NCI-H1092 treated with DMSO at 0.1 percent for 48 hours (cell line): ENCODE results near the gene UGT1A4.
"Not testable (repeated sequence)": the region's sequence is repeated elsewhere in the genome, so short reads cannot be mapped to it uniquely, and the experiment has no call there.

Experiments used
- DNase-seq: peaks from one replicate; lab custom pipeline; 2025; lab: John Stamatoyannopoulos, UW

Gene UGT1A4

DNA sequence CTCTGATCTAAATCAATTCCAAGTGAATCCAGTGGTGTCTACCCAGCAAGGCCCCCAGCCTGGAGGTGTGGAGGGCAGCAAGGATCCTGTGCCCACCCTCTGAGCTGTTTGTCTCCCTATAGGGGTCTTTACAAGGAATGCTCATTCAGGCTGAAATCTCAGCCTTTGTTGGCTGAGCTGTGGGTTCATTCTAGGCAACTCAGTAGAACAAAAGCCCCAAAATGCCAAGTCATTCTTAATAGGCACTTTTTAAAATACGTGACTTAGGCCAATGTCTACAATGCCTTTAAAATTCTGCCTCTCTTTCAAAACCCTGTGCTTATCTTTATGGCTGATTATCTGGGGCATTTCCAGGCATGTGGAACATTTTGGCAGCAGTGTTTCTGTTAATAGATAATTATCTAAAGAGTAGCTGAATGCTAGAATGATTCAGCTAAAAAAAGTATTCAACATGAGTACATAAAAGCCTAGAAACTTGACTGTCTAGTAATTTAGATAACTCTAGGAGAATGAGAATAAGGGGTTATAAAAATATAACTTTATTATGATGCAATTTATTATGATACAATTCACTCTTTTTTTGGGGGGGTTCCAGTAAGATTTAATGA, 18.4 kb upstream of the UGT1A4 start:
- DNase-seq, result no peak

DNA sequence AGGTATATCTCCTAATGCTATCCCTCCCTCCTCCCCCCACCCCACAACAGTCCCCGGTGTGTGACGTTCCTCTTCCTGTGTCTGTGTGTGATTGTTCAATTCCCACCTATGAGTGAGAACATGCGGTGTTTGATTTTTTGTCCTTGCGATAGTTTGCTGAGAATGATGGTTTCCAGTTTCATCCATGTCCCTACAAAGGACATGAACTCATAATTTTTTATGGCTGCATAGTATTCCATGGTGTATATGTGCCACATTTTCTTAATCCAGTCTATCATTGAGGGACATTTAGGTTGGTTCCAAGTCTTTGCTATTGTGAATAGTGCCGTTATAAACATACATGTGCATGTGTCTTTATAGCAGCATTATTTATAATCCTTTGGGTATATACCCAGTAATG, 17.7 kb upstream of the UGT1A4 start:
- not testable (repeated sequence) for DNase-seq

DNA sequence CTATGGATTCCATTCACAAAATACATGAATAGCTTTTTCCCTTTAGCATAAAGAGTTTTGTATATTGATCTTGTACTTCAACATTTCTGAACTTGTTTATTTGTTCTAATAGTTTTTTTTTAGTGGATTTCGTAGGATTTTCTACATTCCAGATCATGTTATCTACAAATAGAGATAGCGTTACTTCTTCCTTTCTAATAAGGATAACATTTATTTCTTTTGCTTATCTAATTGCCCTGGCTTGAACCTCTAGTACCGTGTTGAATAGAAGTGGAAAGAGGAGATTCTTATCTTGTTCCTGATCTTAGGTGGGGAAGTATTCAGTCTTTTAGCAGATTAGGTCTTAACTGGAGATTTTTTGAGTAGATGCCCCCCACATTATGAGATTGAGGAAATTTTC, 16.3 kb upstream of the UGT1A4 start:
- DNase-seq, result no peak

DNA sequence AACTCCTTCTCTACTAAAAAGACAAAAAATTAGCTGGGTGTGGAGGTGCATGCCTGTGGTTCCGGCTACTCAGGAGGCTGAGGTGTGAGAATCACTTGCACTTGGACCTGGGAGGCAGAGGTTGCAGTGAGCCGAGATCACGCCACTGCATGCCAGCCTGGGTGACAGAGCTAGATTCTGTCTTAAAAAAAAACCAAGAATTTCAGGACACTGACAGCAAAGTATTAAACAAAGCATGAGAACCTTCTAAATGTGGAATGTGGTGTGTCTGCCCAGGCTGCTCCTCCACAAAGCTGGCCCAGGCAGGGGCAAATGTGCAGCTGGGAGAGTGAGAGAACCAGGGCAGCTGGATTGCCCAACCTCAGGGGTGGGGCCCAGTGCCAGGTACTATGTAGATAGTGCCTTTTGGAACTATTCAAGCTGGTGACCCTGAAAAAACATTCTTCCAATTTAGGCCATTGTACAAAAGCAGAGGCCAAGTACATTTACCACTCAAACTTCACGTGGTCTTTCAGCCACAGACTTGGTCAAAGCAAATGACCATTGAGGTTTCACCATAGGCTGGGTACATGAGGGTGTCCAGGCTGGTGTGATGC, 12.5 kb upstream of the UGT1A4 start:
- no peak for DNase-seq

DNA sequence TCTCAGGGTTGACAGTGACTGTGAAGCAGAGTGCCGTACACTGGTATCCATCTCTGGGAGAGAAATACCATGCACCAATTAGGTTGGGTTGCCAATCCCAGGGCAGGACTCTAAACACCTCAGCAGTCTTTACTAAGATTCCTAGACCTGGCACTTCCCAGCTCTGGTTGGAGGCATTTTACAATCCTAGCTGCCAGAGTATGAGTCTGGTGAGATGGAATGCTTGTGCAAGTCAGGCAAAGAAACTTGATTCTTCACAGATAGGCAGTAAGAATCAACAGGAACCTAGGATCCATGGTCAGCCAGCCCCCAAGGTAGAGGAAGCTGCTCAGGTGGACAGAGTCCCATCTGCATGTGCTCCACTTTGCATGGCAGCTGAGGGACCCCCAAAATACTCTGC, 11.8 kb upstream of the UGT1A4 start:
- no peak for DNase-seq

DNA sequence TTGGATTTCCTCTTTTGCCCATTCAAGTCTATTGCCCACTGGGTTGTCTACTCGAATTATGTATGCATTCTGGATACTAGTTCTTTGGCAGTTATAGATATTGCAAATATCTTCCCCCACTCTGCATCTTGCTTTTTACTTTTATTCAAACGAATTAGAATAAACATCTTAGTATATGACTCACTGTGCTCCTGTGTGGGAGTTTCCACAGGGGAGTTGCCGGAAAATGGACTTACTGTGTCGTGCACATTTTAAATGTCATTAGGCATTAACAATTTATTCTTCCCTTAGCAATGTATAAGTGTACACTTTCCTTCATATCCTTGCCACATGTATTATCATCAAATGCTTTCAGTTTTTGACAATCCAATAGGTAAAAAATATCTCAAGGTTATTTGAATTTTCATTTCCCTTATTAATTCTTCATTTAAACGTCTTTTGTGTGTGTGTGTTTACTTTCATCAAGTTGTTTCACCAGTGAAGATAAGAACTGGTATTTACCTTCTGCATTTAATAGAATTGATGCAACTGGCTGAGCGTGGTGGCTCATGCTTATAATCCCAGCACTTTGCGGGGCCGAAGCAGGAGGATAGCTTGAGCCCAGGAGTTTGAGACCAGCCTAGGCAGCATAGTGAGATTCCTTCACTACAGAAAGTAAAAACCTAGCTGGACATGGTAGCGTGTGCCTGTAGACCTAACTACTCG, 10.4 kb upstream of the UGT1A4 start:
- DNase-seq, result no peak

DNA sequence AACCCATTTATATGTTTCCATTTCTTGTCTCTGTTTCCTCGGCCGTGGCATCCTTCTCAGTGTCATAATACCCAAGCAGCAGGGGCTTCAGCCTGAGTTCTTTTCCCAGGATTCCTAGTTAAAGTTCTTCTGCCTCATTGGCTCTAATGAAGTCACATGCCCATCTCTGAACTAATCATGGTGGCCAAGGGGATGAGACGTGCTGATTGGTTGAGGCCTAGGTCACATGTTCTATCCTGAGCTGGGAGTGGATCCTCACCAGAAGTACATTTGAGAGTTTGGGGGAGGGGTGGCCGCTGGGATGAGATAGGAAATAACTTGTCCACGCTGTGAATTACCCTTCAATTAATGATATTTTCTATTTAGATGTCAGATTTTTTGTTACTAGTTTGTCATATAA, 9.6 kb upstream of the UGT1A4 start:
- no peak for DNase-seq

DNA sequence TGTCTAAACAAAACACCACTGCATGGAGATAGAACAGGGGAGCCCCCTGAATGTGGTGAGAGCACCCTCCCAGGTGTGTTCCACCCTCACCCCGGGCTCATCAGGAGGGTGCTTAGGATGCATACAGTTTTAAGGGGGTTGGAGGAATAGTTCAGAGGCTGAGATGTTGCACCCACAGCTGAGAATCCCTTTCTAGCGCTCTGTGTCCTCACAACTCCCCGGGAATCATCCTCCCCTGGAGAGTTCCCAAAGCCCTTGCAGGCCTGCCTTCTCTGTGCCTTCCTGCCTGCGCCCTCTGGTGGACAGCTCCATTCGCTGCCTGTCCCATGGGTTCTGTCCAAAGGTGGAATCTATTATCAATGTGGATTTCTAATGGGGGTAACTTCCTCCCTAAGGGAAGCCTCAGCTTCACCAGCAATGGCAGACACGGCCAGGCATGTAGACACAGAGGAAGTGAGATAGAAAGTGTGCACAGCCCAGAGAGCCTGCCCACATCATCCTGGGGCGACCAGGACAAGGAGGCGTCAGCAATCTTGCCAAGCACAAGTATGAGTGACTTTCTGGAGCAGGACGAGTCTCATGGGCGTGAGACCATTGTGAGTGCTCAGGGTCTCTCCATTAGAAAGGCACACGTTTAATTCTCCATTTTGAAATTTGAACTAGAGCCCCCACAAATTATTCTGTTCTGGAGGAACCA, 7.1 kb upstream of the UGT1A4 start:
- peak; percentile 52 for DNase-seq

DNA sequence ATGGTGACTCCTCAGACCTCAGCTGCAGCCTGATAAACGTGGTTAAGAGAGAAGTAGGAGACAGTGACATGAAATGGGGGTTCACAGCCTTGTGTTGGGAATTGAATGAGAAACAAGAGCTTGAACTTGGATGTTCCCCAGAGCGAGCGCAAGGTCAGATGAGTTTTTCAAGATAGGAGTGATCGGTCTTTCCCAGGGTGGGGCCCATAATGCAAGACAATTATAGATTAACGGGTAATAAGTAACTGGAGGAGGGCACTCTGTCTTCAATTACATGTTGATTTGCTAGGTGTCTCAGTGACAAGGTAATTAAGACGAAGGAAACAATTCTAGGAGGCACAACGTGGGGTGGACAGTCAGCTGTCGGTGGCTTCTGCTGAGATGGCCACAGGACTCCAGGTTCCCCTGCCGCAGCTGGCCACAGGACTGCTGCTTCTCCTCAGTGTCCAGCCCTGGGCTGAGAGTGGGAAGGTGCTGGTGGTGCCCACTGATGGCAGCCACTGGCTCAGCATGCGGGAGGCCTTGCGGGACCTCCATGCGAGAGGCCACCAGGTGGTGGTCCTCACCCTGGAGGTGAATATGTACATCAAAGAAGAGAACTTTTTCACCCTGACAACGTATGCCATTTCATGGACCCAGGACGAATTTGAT, 5.8 kb upstream of the UGT1A4 start, which contains the start of gene UGT1A5:
Gene UGT1A5, plus strand, starts transcription at position 297 of the 651 bp plus-strand sequence. Its CDS starts 85 bp downstream, at position 382.
- no peak for DNase-seq

DNA sequence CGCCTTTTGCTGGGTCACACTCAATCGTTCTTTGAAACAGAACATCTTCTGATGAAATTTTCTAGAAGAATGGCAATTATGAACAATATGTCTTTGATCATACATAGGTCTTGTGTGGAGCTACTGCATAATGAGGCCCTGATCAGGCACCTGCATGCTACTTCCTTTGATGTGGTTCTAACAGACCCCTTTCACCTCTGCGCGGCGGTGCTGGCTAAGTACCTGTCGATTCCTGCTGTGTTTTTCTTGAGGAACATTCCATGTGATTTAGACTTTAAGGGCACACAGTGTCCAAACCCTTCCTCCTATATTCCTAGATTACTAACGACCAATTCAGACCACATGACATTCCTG, 5.3 kb upstream of the UGT1A4 start:
- DNase-seq, result no peak

DNA sequence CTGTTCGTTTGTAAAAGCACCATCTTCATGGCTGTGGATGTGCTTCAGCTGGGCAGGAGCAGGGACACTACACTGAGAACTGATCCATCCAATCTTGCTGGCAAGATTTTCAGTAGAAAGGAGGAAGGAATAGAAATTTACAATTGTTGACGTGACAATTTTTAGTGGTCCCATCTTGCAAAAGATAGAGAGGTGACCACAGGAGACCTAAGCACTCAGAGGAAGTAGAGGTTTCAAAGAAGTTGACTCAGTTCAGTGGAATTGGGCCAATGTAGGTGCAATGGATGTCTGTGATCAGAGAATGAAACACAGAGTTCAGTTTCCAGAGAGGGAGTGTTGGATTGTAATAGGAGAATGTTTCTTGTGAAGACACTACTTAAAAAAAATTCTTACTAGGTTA, 4.4 kb upstream of the UGT1A4 start:
- DNase-seq, result no peak

DNA sequence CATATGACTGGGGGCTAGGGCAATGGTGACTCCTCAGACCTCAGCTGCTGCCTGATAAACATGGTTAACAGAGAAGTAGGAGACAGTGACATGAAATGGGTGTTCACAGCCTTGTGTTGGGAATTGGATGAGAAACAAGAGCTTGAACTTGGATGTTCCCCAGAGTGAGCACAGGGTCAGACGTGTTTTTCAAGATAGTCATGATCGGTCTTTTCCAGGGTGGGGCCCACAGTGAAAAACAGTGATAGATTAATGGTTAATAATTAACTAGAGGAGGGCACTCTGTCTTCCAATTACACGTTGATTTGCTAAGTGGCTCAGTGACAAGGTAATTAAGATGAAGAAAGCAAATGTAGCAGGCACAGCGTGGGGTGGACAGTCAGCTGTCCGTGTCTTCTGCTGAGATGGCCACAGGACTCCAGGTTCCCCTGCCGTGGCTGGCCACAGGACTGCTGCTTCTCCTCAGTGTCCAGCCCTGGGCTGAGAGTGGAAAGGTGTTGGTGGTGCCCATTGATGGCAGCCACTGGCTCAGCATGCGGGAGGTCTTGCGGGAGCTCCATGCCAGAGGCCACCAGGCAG, 10.3 kb downstream of the UGT1A4 start, which contains the start of gene UGT1A3:
Gene UGT1A3, plus strand, starts transcription at position 320 of the 579 bp plus-strand sequence. Its CDS starts 85 bp downstream, at position 405.
- no peak for DNase-seq

DNA sequence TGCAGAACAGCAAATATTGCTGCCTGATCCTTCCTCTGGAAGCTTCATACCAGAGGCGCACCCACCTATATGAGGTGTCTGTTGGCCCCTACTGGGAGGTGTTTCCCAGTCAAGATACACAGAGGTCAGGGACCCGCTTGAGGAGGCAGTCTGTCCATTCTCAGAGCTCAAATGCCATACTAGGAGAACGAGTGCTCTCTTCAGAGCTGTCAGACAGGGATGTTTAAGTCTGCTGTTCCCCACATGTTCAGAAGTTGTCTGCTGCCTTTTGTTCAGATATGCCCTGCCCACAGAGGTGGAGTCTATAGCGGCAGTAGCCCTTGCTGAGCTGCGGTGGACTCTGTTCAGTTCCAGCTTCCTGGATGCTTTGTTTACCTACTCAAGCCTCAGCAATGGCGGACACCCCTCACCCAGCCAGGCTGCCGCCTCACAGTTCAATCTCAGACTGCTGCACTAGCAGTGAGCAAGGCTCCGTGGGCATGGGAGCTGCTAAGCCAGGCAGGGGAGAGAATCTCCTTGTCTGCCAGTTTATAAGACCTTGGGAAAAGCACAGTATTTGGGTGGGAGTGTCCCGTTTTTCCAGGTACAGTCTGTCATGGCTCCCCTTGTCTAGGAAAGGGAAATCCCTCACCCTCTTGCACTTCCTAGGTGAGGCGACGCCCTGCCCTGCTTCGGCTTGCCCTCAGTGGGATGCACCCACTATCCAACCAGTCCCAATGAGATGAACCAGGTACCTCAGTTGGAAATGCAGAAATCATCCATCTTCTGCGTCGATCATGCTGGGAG, 18.5 kb downstream of the UGT1A4 start:
- DNase-seq, result not testable (repeated sequence)

DNA sequence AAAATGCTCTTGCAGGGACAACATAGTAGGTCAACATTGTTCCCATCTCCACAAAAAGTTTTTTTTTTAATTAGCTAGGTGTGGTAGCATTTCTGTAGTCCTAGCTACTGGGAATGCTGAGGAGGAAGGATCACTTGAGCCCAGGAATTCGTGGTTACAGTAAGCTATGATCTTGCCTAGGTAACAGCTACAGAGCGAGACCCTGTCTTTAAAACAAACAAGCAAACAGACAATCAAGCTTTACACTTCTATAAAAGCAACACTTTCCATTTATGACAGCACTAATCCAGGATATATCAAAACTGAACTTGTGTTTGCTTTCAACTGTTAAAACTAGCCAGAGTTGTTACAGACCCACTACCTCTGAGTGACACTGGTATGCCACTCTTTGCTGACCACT, 22.3 kb downstream of the UGT1A4 start:
- no peak for DNase-seq

DNA sequence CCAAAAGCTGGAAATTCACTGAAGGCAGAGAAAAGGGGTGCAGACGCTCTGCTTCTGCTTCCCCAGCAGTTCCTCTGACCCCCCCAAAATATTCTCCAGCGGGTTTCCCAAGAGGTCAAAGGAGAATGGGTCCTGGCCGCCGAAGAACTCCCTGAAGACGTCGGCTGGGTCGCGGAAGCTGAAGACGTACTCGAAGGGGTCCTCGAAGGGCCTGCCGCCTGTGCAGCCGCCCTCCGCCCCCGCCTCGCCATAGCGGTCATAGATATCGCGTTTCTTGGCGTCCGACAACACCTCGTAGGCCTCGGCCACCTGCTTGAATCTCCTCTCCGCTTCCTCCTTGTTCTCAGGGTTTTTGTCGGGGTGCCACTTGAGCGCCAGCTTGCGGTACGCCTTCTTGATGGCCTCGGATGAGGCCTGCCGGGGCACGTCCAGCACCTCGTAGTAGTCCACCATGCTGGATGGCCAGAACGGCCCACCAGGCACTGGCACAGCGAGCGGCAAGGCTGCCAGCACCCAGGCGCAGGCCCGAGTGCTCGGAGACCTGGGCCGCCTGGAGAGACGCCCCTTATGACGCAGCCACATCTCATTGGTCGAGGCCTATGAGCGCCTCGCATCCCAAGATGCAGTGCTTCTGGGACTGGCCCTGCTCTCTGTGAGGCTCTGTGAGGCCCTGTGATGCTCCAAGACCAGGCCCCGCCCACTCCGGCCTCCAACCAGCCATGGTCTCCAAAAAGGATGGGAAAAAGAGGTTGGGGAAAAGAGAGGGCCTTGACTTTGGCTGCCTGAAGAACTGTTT, 25.1 kb downstream of the UGT1A4 start:
- no peak for DNase-seq

DNA sequence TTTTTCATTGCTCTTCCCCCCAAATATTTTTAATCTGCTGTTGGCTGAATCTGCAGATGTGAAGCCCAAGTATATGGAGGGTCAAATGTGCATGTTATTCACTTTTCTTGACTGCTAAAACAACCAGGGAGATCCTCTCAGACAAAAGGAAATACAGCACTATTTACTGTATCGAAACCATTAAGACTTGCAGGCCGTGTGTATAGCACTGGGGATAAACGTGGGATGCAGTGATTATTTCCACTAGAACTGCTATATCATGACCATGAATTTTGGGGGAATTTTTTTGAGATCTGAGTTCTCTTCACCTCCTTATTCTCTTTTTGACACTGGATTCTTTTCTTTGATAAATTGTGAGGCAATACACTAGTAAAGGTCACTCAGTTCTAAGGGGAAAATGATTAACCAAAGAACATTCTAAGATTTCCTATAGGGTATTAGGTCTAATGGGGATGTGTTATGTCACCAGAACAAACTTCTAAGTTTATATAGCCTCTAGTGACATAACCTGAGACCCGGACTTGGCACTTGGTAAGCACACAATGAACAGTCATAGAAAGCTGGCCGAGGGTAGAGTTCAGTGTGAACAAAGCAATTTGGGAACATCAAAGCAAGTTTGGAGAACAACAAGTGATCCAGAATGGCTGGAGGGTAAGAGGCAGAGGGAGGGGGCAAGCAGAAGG, 26.7 kb downstream of the UGT1A4 start:
- no peak for DNase-seq

DNA sequence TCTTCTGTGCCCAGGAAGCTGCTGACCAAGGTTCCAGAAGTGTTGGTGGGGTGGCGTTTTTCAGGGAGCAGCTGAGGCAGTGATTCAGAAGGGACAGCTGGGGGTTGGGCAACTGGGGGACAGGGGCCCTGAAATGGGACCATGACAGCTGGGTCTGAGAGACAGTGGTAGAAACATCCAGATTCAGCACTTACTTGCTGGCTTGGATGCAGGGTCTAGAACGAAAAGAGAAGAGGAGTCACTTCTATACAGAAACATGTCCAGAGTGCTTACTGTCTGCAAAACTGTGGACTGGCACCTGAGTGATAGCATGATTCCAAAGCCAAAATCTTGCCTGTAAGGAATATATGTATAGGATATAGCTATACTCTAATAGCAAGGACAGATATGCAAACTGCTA, 27.3 kb downstream of the UGT1A4 start:
- not testable (repeated sequence) for DNase-seq

DNA sequence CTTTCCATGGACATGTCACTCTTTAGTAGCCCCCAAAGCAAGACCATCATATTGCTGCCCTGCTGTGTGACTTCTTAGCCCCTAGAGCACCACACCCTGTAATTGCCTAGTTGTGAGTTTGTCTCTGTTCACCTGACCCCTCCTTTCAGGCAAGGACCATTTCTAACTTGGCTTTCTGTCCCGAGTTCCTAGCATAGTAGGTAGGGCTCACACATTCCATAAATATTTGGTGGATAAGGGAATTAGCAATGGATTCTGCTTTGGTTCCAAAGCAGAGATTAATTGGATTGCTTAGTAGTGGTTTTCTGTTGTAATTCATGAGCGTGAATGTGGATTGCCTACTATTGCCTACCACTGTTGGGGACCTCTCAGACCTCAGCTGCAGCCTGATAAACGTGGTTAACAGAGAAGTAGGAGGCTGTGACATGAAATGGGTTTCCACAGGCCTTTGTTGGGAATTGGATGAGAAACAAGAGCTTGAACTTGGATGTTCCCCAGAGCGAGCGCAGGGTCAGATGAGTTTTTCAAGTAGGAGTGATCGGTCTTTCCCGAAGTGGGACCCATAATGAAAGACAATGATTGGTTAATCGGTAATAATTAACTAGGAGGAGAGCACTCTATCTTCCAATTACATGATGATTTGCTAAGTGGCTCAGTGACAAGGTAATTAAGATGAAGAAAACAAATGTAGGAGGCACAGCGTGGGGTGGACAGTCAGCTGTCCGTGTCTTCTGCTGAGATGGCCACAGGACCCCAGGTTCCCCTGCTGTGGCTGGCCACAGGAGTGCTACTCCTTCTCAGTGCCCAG, 28.1 kb downstream of the UGT1A4 start:
- DNase-seq, result no peak

DNA sequence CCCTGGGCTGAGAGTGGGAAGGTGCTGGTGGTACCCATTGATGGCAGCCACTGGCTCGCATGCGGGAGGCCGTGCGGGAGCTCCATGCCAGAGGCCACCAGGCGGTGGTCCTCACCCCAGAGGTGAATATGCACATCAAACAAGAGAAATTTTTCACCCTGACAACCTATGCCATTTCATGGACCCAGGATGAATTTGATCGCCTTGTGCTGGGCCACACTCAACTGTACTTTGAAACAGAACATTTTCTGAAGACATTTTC, 28.7 kb downstream of the UGT1A4 start:
- DNase-seq, result no peak
